GDM1 (cell line): Measurements from ENCODE around the gene GLT1D1.

Source experiments
- DNase-seq: peaks from one replicate; lab custom pipeline; 2025; lab: John Stamatoyannopoulos, UW

Gene GLT1D1

GRCh38 chr12:128914908-128915563 is 61.8 kb downstream of the GLT1D1 start:
- peak; percentile 79 for DNase-seq

GRCh38 chr12:128916425-128916824 is 63.1 kb downstream of the GLT1D1 start:
- DNase-seq = no peak

GRCh38 chr12:128918481-128919260 is 65.4 kb downstream of the GLT1D1 start:
- no peak for DNase-seq

- no peak for DNase-seq
Measured at GRCh38 chr12:128920468-128920867, 67.2 kb downstream of the GLT1D1 start.

GRCh38 chr12:128928361-128928760 is 75.1 kb downstream of the GLT1D1 start:
- no peak for DNase-seq

- DNase-seq = no peak
Measured at GRCh38 chr12:128929057-128929456, 75.8 kb downstream of the GLT1D1 start.

- no peak for DNase-seq
Measured at GRCh38 chr12:128930606-128931005, 77.3 kb downstream of the GLT1D1 start.

GRCh38 chr12:128932521-128932920 is 79.2 kb downstream of the GLT1D1 start:
- no peak for DNase-seq

GRCh38 chr12:128933039-128933438 is 79.8 kb downstream of the GLT1D1 start:
- no peak for DNase-seq

GRCh38 chr12:128933926-128934325 is 80.6 kb downstream of the GLT1D1 start:
- no peak for DNase-seq

GRCh38 chr12:128938886-128939285 is 85.6 kb downstream of the GLT1D1 start:
- no peak for DNase-seq

- no peak for DNase-seq
Measured at GRCh38 chr12:128940090-128940888, 87.0 kb downstream of the GLT1D1 start.

GRCh38 chr12:128940974-128941373 is 87.7 kb downstream of the GLT1D1 start:
- DNase-seq = no peak

- no peak for DNase-seq
Measured at GRCh38 chr12:128942960-128943477, 89.7 kb downstream of the GLT1D1 start.

GRCh38 chr12:128944956-128945355 is 91.7 kb downstream of the GLT1D1 start:
- DNase-seq = no peak

GRCh38 chr12:128947209-128947608 is 93.9 kb downstream of the GLT1D1 start:
- no peak for DNase-seq

GRCh38 chr12:128949086-128949485 is 95.8 kb downstream of the GLT1D1 start:
- no peak for DNase-seq

GRCh38 chr12:128951448-128951847 is 98.2 kb downstream of the GLT1D1 start:
- DNase-seq = no peak

GRCh38 chr12:128956755-128957154 is 103.5 kb downstream of the GLT1D1 start:
- no peak for DNase-seq

- DNase-seq = no peak
Measured at GRCh38 chr12:128959901-128960300, 106.6 kb downstream of the GLT1D1 start.

- DNase-seq = no peak
Measured at GRCh38 chr12:128961308-128961902, 108.1 kb downstream of the GLT1D1 start.

- no peak for DNase-seq
Measured at GRCh38 chr12:128961957-128962356, 108.7 kb downstream of the GLT1D1 start.
